B cell (primary cell): ENCODE data around the gene TMEM19. TPM values are rescaled to one million over a fixed set of nuclear protein-coding genes. Genes with fewer than 3 reads are reported as not detected.

ENCODE experiments used
- ATAC-seq: fragments of 200-7000 bp; cut with Tn5 transposase; one replicate; pipeline ENCODE4 v1.10.0; 2021; ENCODE audit warnings: low read depth, mild to moderate bottlenecking, moderate number of reproducible peaks, moderate library complexity
- CTCF ChIA-PET: fragments of 350-600 bp; sonication (Branson Sonifier 250); formaldehyde crosslinking; loops from one replicate; lab custom pipeline; 2021; ENCODE audit warnings: antibody characterized with exemption, inconsistent platforms; lab: Charles Lee
- POLR2A ChIA-PET: fragments of 350-600 bp; sonication (Branson Sonifier 250); formaldehyde crosslinking; loops from one replicate; lab custom pipeline; 2021; ENCODE audit warnings: antibody characterized with exemption; lab: Charles Lee
- DNase-seq: peaks from one replicate; pipeline ENCODE4 v3.0.0; 2013
- H2AFZ ChIP-seq: 2 replicates; pipeline ENCODE4 v1.6.1; 2012; ENCODE audit warnings: mild to moderate bottlenecking, low read depth, low read length; ENCODE audit not compliant: insufficient read depth, poor library complexity, severe bottlenecking
- H3K27ac ChIP-seq, 2 donors: 1 replicate in 1 of 2; 2 replicates in 1 of 2; pipeline ENCODE4 v1.5.1; 2012 to 2013; ENCODE audit warnings: low read length in 2 of 2, mild to moderate bottlenecking in 2 of 2, moderate library complexity in 1 of 2
- H3K27me3 ChIP-seq, 4 experiments: fragments of 200-600 bp in 1 of 4; sonication (generic) in 1 of 4; replicated peaks in 1 of 4; 1 replicate in 2 of 4; 2 replicates in 2 of 4; pipeline versions ENCODE4 v1.6.1 to v1.7.0; 2013 to 2016; ENCODE audit warnings: low read length in 3 of 4, mild to moderate bottlenecking in 2 of 4, mixed read lengths in 1 of 4, moderate library complexity in 1 of 4; ENCODE audit not compliant: insufficient read depth in 4 of 4, control insufficient read depth in 3 of 4; ENCODE audit errors: control extremely low read depth in 1 of 4
- H3K36me3 ChIP-seq, 2 experiments: replicated peaks in 1 of 2; 1 replicate in 1 of 2; 2 replicates in 1 of 2; pipeline versions ENCODE4 v1.6.1 to v1.7.1; 2013; ENCODE audit warnings: low read length in 1 of 2; ENCODE audit not compliant: insufficient read depth in 2 of 2, control insufficient read depth in 1 of 2; ENCODE audit errors: control extremely low read depth in 1 of 2, extremely low read depth in 1 of 2
- H3K4me1 ChIP-seq, 2 donors: fragments of 200-600 bp in 1 of 2; sonication (generic) in 1 of 2; 1 replicate in 1 of 2; 2 replicates in 1 of 2; pipeline versions ENCODE4 v1.5.1 to v1.6.1; 2013 to 2017; ENCODE audit warnings: low read length in 2 of 2; ENCODE audit not compliant: control insufficient read depth in 2 of 2, insufficient read depth in 2 of 2
- H3K4me2 ChIP-seq: replicated peaks from 2 replicates; pipeline ENCODE3; 2012; ENCODE audit warnings: mild to moderate bottlenecking, low read depth, low read length; ENCODE audit not compliant: poor library complexity, severe bottlenecking
- H3K4me3 ChIP-seq, 5 experiments: fragments of 200-600 bp in 1 of 5; sonication (generic) in 1 of 5; 1 replicate in 3 of 5; 2 replicates in 2 of 5; pipeline versions ENCODE4 v1.5.1 to v1.7.0; 2011 to 2016; ENCODE audit warnings: low read length in 4 of 5, mild to moderate bottlenecking in 4 of 5, low read depth in 2 of 5, control low read depth in 1 of 5, moderate library complexity in 1 of 5; ENCODE audit not compliant: insufficient read depth in 1 of 5; ENCODE audit errors: control extremely low read depth in 1 of 5, extremely low read depth in 1 of 5
- H3K79me2 ChIP-seq: fragments of 200-600 bp; sonication (generic); one replicate; pipeline ENCODE4 v1.6.0; 2016; ENCODE audit warnings: low read length; ENCODE audit not compliant: control insufficient read depth, insufficient read depth
- H3K9ac ChIP-seq: fragments of 200-600 bp; sonication (generic); 2 replicates; pipeline ENCODE4 v1.6.1; 2017; ENCODE audit warnings: mild to moderate bottlenecking, low read length, moderate library complexity
- H3K9me3 ChIP-seq, 3 donors: one replicate each; pipeline versions ENCODE4 v1.6.1 to v1.7.1; 2013; ENCODE audit warnings: low read length in 2 of 3; ENCODE audit not compliant: control insufficient read depth in 2 of 3, insufficient read depth in 1 of 3; ENCODE audit errors: control extremely low read depth in 1 of 3
- H4K20me1 ChIP-seq: 2 replicates; pipeline ENCODE4 v1.6.0; 2012; ENCODE audit warnings: mild to moderate bottlenecking, low read length; ENCODE audit not compliant: insufficient read depth, control insufficient read depth, poor library complexity, severe bottlenecking
- H3K27ac Mint-ChIP-seq: one replicate; pipeline ENCODE4 v1.8.0; 2021; ENCODE audit warnings: mixed read lengths
- H3K27me3 Mint-ChIP-seq: one replicate; pipeline ENCODE4 v1.8.0; 2021; ENCODE audit warnings: mixed read lengths
- H3K4me1 Mint-ChIP-seq: one replicate; pipeline ENCODE4 v1.8.0; 2021; ENCODE audit warnings: mixed read lengths
- H3K4me3 Mint-ChIP-seq: one replicate; pipeline ENCODE4 v1.8.0; 2021; ENCODE audit warnings: mixed read lengths
- H3K9me3 Mint-ChIP-seq: one replicate; pipeline ENCODE4 v1.8.0; 2022; ENCODE audit warnings: mixed read lengths; ENCODE audit not compliant: insufficient read depth
- CTCF ChIP-seq: fragments of 200-600 bp; IDR thresholded peaks from one replicate; pipeline ENCODE4 v1.8.0; 2022; ENCODE audit warnings: antibody characterized with exemption, mild to moderate bottlenecking
- EZH2 ChIP-seq: IDR thresholded peaks from 2 replicates; pipeline ENCODE4 v1.6.1; 2012; ENCODE audit warnings: borderline replicate concordance, low read depth, mild to moderate bottlenecking, moderate library complexity, low read length; ENCODE audit not compliant: insufficient read depth, poor library complexity, severe bottlenecking
- WGBS: methylation state at CpG from one replicate; pipeline ENCODE4 v1.1.5; 2013; ENCODE audit warnings: missing lambda C conversion rate; ENCODE audit not compliant: insufficient coverage; 5-methylcytosine and 5-hydroxymethylcytosine counted together
- intact Hi-C: fragments of 100-400 bp; cut with micrococcal nuclease; formaldehyde crosslinking; loops from one replicate; pipeline ENCODE4 v1.10.0; 2022
- polyA plus RNA-seq: library from polyadenylated mRNA; depleted of rRNA; stranded (reverse); fragments of >200 nt; gene quantifications from 2 replicates; pipeline ENCODE4 v1.2.3, GENCODE V29; 2012
- total RNA-seq, 2 donors: library from RNA; stranded (reverse); fragments of 120-200 nt in 1 of 2; gene quantifications; 1 replicate in 1 of 2; 2 replicates in 1 of 2; pipeline versions ENCODE4 v1.2.3 to v1.2.4, GENCODE V29; 2013 to 2022

TMEM19 gene
- total and polyA plus RNA-seq, 2 donors (not counting 1 experiment from before 2014, with no cell fraction given): 39.4 to 53.6 TPM

GRCh38 chr12:71702590-71702989, 16.7 kb downstream of the TMEM19 start:
- Mint-ChIP-seq H3K4me1 (peaks cover 22% of the 10 kb centered on the region), H3K27ac (no peak overlapping the region), H3K4me3 (no peak overlapping the region), H3K9me3 (no peaks in the 10 kb centered on the region), H3K27me3 (no peaks in the 10 kb centered on the region)
- no peak for DNase-seq
- Histone ChIP-seq H3K9me3 (peaks cover 0 to 2% (median 0%) of the 10 kb centered on the region in 3 donors), H3K79me2 (peaks cover 3% of the 10 kb centered on the region), H3K4me1 (peaks cover 12 to 14% of the 10 kb centered on the region in 2 donors), H3K9ac (no peak overlapping the region), H3K4me3 (no peak overlapping the region), H3K4me2 (no peak overlapping the region), H4K20me1 (no peaks in the 10 kb centered on the region), H2AFZ (no peak overlapping the region), H3K27ac (no peak overlapping the region), H3K36me3 (peaks cover 11 to 54% of the 10 kb centered on the region in 2 experiments), H3K27me3 (no peaks in the 10 kb centered on the region)
- WGBS: 100% methylated on average over 2 of the region's 5 CpGs
- TF ChIP-seq CTCF: no peak
- POLR2A ChIA-PET: no interaction called here
- CTCF ChIA-PET: interaction anchor here (1.7 kb wide), 1 partner anchor 16 kb away, joined by 6 read pairs; the partner anchor contains the start of gene TMEM19
- intact Hi-C loops: no loop called here
- no peak for ATAC-seq

GRCh38 chr12:71703206-71703605, 17.3 kb downstream of the TMEM19 start:
- no peaks in the 10 kb centered on the region for H3K9me3 Mint-ChIP-seq
- DNase-seq (no peak), ATAC-seq (no peak)
- no peaks in the 10 kb centered on the region for H4K20me1 ChIP-seq
- H3K27ac ChIP-seq: no peak overlapping the region
- H2AFZ ChIP-seq: no peak overlapping the region
- WGBS: no CpG with 5 or more reads among the region's 2 CpGs
- H3K79me2 ChIP-seq: peaks cover 3% of the 10 kb centered on the region
- peaks cover 11 to 49% of the 10 kb centered on the region in 2 experiments for H3K36me3 ChIP-seq
- no peak for TF ChIP-seq EZH2
- no peak for TF ChIP-seq CTCF
- POLR2A ChIA-PET: no interaction called here
- no peak overlapping the region for H3K27ac Mint-ChIP-seq
- H3K4me1 ChIP-seq: peaks cover 15% of the 10 kb centered on the region in 2 donors
- no peak overlapping the region for H3K4me3 ChIP-seq
- no peaks in the 10 kb centered on the region for H3K27me3 ChIP-seq
- no peak overlapping the region for H3K9ac ChIP-seq
- no peaks in the 10 kb centered on the region for H3K27me3 Mint-ChIP-seq
- CTCF ChIA-PET: interaction anchor here (1.3 to 1.7 kb wide), 3 partner anchors 8 to 44 kb away, joined by 3 to 6 read pairs (median 5); partner anchors contain the start of gene TMEM19
- intact Hi-C loops: no loop called here
- H3K4me2 ChIP-seq: no peak overlapping the region
- peaks cover 0 to 1% (median 0%) of the 10 kb centered on the region in 3 donors for H3K9me3 ChIP-seq
- peaks cover 22% of the 10 kb centered on the region for H3K4me1 Mint-ChIP-seq
- H3K4me3 Mint-ChIP-seq: no peak overlapping the region
